GM12874 (cell line): ENCODE results near the gene ZAP70.

ENCODE experiments used
- CTCF ChIP-seq: IDR thresholded peaks from 2 replicates; pipeline ENCODE4 v1.5.1; 2011; ENCODE audit warnings: low read depth, mild to moderate bottlenecking, control low read depth, low read length, moderate library complexity; ENCODE audit not compliant: insufficient read depth

The ZAP70 gene

DNA sequence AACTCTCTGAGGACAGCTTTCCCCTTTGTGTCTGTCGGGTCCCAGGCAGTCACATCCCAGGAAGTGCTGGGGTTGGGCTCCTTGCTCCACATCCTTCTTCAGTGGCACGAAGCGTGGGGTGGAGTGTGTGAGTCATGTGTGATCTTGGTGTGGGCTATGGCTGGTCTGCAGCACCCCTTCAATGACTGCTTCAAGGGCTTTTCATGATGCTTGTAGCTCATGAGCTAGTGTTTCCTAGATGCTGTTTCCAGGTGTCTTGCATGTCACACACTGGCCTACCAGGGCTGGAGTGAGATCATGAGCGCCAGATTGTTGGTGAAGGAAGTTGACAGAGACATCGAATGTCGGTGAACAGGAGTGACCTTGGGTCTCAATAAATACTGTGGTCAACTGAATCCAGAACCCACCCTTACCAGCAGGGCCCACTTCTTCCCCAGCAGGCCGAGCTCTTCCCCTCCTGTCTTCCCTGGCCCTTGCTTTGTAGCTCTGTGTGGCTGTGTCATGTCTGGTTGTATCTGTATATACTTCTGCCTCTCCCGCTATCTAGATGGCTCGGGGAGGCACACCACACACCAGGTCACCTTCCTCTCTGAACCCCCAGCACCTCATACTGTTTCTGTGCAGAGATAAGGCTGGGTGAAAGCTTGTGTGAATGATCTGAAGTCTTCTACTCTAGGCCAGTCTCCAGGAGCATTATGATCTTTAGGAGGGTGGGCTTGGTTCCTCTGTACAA lies 40.0 kb upstream of the ZAP70 start:
- TF ChIP-seq CTCF, result no peak

GRCh38 chr2:97673915-97674283 lies 39.5 kb upstream of the ZAP70 start:
- no peak for TF ChIP-seq CTCF

- no peak for TF ChIP-seq CTCF
Observed at GRCh38 chr2:97675430-97676113, 37.8 kb upstream of the ZAP70 start.

GRCh38 chr2:97676620-97677019 lies 36.8 kb upstream of the ZAP70 start:
- no peak for TF ChIP-seq CTCF

- TF ChIP-seq CTCF, result no peak
Observed at GRCh38 chr2:97677480-97677879, 35.9 kb upstream of the ZAP70 start.

GRCh38 chr2:97678298-97678697 lies 35.1 kb upstream of the ZAP70 start:
- TF ChIP-seq CTCF, result no peak

DNA sequence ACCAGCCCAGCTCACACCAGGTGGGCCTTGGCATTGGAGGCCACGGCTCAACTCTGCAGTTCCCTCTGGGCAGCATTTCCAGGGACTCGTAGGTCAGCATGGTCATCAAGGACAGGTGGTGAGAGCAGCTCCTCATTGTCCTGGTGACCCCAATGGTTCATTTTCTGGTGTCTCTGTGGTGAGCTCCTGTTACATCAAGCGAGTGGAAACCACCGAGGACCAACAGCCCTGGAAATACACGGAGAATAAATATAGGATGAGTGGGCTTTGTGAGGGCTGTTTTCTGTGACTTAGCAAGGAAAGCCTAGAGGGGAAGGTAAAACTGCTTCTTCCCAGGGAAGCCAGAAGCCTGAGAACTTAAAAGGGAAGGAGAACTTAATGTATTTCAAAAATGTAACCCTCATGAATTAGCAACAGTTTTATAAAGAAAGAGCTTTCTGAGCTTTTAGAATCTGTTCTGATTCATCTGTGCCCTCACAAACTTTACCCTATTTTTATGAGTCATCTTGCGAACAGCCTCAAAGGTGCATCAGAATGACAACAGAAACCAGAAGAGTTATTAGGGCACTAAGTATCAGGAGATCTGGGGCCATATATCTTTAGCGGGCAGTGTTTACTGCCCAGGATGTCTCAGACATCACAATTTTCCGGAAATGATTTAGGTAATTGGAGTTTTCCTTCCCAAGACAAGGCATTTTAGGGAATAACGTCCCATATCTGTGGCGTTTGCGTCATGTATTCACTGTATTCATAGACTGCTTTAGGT lies 25.1 kb upstream of the ZAP70 start:
- no peak for TF ChIP-seq CTCF
